ENCODE measurements around the gene PCNP.
"Not testable (repeated sequence)": the region's sequence is repeated elsewhere in the genome, so short reads cannot be mapped to it uniquely, and the experiment has no call there.

Gene PCNP, protein sequence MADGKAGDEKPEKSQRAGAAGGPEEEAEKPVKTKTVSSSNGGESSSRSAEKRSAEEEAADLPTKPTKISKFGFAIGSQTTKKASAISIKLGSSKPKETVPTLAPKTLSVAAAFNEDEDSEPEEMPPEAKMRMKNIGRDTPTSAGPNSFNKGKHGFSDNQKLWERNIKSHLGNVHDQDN

DNA sequence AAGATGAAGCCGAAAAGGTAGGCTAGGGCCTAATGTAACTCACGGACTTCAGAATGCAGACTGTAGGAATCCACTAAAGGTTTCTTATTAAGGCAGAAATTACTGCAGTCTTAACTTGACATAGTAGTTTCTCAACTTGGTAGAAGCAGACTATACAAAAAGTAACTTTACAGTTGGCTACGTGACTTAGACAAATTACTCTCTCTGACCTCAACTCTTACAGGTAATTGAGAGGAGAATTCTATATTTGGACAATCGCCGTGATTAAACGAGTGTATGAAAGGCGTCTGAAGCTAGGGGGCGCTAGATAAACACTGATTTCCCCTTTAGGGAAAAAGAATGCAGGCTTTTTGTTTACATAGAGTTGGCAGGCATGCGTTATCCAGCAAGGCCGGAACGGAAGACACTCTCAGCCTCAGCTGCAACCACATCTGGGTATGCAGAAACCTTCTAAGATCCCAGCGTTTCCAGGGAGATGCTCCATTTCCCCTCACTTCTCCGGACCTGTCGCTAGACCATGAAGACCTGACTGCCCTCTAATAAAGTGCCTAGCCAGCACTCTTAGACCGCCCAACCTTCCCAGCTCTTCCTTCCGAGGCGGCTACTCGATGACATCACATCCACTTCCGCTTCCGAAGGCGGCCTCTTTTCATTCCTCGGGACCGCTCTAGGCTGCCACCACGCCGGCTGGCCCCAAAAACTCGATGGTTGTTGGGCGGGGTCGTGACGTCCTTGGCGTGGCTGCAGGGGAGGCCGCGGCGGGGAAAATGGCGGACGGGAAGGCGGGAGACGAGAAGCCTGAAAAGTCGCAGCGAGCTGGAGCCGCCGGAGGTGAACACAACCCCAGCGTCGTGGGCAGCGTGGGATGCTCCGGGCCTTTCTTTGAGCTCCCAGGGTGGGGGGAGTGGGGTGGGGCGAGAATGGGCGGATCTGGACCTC lies at the start of gene PCNP:
Gene PCNP, plus strand, starts transcription at position 732 of the 939 bp plus-strand sequence. Its CDS starts 36 bp downstream, at position 768.
- peak; percentile 99 for DNase-seq

DNA sequence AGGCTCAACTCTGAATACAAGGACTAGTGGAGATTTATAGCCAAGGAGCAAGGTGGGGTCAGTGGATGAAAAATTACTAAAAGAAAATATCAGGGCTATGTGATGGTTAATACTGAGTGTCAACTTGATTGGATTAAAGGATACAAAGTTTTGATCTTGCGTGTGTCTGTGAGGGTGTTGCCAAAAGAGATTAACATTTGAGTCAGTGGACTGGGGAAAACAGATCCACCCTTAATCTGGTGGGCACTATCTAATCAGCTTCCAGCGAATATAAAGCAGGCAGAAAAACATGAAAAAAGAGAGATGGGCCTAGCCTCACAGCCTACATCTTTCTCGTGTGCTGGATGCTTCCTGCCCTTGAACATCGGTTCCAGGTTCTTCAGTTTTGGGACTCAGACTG lies 46.5 kb upstream of the PCNP start:
- no peak for DNase-seq

DNA sequence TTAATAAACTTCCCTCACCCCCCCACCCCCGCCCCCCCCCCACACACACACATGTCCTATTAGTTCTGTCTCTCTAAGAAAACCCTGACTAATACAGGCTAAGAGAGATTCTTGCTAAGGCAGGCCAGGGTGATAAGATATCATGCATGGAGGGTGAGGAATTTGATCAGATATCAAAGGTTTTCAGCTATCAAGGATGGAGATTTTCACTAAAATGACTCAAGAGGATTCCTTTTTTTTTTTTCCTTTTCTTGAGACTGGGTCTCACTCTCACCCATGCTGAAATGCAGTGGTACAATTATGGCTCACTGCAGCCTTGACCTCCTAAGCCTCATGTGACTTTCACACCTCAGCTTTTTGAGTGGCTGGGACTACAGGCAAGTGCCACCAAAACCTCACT lies 46.1 kb upstream of the PCNP start:
- no peak for DNase-seq

DNA sequence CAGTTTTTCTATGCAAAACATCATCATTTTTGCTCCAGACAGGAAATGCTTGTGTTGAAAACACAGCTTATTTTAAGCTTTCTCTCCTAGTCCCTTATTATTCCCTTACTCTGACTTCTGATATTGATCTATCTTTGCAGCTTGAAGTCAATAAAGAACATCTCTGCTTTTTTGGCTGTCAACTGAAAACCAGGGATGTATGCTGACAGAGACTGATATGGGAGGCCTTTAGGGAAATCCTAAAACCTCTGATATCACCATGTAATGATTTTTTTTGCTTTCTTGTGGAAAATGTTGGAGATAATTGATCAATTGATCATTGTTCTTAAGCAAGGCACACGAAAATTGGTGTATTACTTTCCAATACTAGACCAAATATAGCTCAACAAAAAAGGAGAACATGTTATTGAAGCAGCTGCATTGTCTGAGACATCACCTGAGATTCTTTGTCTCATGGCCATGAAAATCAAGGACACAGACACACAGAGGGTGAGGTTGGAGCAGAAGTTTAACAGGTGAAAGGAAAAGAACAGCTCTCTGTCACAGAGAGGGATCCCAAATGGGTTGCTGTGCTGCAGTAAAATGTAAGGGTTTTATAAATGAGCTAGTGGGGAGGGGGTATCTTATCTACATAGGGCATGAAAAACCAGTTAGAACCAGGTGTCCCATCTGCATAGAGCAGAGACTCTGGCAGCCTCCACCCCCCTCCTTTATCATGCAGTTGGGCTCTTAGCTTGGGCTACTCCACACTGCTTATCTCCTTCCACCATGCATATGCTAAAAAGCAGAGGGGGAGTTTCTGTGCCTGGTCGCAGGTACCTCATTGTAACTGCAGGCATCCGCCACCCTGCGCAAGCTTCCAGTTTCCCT lies 43.9 kb upstream of the PCNP start:
- DNase-seq = no peak

DNA sequence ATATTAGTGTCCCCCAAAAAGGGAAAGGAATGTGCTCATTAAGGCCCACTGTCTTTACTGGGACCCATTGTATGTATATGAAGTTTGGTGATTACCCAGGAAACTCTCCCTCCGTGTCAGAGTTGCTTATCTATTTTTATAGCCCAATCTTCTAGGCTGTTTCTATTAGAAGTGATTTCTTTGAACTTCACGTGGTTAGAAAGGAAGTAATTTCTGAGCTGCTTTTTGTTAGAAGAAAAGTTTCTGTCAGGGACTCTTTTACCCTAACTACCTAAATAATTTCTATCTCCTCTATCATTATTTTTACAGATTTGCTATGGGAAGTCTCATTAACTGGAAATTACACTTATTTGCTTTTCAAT lies 43.3 kb upstream of the PCNP start:
- DNase-seq = no peak

DNA sequence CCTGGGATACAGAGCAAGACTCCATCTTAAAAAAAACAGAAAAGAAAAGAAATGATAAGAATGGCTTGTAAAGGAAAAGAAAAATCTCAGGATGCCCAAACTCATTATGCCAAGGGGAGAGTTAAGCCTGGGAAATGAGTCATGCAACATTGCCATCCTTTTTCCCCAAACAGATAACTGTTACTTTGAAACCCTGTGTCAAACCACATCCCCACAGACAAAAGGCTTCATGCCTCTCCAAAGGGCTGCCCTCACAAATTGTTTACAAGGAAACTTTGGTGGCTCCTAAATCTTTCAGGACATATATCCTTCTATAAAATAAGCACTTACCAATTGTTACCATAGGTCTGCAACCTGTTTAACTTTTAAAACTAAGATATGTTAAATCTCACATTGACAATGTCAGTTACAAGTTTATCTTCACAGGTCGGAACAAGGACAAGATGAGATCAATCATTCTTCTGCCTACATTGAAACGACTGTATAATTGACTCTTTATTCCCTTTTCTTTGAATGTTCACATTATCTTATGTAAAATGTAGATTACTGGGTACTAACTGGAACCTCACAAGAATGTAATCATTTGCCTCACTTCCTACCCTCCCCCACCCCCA lies 42.4 kb upstream of the PCNP start:
- DNase-seq = no peak

DNA sequence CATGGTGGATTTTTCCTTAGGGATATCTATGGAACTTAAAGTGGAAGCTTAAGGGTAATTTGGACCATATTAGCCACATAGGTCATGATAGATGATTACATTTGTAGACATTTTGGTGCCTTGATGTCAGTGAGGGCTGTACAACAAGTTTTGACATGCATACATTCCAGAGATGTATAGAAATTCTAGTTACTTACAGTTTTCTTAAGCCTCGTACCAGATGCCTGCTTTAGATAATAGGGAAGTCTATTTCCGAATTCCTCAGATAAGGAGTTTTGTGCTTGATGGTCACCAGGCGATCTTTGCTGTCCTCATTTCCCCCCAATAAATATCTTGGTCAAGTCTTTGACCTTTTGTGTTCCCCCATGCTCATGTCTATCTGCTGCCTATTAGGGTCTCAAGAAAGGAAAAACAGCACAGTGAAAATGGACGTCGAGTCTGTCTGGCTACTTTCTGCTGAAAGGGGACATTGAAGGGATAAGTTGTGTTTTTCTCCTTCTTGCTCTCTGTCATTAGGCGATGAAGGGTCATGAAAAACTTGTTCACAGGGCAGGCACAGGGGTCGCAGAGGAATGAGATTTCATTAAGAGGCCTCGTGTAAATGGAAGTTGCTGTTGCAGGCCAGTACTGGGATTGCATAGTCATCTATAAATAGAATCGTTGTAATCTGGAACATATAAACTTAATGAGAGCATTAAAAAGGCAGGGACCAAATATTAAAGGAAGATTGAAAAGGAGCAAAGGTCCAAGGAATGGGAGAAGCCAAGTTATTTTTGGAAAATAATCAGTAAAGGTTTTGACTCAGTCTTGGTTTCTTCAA lies 41.0 kb upstream of the PCNP start:
- no peak for DNase-seq

DNA sequence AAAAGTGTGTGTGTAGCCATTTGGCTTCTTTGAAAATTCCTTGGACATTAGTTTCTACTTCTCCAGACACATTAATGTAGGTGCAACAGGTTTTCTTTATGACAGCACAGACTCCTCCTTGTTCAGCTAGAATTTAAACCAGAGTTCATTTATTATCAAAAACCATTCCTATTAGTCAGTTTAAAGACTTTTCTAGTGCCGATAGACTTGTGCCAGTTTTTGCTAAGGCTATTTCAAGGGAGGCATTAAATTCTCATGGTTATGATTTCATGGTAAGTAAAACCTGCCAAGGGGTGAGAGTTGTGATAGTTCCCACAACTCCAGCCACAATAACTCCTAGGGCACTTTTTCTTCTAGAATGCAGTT lies 40.4 kb upstream of the PCNP start:
- no peak for DNase-seq

DNA sequence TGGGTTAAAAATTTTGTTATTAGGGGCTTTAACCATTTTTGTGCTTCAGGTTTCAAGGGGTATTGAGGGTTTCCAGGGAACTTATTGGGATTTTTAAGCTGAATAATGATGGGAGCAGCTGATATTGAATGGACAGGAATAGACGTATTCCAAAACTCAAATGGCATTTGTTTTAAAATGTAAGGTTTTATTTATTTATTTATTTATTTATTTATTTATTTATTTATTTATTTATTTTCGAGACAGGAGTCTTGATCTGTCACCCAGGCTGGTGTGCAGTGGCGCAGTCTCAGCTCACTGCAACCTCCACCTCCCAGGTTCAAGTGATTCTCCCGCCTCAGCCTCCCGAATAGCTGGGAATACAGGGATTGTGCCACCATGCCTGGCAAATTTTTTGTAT lies 38.8 kb upstream of the PCNP start:
- DNase-seq = no peak

DNA sequence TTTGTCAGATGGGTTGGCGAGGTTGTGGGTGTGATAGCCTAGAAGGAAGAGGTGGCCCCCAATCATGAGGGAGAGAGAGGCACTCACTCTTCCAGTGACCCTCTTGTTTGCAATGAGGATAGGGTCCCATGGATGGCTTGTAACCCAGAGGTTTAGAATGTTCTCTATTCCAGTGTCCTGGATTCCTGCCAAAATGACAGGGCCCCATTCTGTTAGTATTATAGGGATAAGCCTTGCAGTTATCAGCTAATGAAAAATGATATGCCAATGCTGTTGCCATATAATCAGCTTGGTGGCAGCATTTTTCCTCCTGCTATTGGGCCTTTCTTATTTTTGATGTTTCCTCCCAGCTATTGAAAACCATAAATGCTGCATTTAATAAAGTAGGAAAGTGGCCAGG lies 37.7 kb upstream of the PCNP start:
- DNase-seq = no peak

DNA sequence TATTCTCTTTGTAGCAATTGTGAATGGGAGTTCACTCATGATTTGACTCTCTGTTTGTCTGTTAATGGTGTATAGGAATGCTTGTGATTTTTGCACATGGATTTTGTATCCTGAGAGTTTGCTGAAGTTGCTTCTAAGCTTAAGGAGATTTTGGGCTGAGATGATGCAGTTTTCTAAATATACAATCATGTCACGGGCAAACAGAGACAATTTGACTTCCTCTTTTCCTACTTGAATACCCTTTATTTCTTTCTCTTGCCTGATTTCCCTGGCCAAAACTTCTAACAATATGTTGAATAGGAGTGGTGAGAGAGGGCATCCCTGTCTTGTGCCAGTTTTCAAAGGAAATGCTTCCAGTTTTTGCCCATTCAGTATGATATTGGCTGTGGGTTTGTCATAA lies 37.0 kb upstream of the PCNP start:
- not testable (repeated sequence) for DNase-seq

DNA sequence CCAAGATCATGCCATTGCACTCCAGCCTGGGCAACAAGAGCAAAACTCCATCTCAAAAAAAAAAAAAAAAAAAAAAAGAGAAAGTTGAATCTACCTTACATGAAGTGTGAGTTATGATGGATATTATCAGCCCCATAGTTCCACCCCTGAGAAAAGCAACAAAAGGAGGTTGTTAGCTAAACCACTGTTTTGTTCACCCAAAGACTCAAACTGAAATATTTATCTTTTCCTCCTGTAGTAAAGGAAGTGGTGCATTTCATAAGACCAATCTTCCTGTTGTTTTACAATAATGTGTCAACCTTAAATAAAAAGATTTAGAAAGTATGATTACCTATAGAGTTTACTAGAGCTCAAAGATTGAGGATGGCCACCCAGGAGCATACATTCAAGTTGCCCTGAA lies 31.0 kb upstream of the PCNP start:
- no peak for DNase-seq

DNA sequence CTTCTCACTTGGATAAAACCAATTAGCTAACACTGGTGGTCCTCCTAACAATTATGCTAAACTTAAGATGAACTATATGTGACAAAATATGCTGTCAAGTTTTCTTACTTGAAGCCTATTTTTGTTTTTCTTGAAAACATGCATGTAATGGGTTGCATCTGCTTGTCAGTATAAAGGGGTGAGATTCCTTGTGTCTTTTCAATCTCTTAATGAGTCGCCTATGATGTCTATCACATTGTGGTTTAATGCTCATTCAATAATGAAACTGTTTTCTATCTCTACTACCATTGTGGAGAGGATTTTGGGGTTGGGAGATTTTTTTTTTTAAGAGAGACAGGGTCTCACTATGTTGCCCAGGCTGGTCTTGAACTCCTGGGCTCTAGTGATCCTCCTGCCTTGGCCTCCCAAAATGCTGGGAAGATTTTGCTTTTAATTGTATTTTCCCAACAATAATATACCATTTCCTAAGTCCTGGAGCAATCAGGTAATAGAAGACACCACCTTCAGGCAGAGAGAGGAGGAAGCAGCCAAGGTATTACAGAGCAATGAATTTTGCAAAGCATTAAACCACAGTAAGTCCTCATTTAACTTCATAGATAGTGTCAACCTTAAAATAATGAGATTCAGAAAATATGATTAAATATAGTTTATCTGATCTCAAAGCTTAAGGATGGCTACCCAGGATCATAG lies 29.7 kb upstream of the PCNP start:
- no peak for DNase-seq

DNA sequence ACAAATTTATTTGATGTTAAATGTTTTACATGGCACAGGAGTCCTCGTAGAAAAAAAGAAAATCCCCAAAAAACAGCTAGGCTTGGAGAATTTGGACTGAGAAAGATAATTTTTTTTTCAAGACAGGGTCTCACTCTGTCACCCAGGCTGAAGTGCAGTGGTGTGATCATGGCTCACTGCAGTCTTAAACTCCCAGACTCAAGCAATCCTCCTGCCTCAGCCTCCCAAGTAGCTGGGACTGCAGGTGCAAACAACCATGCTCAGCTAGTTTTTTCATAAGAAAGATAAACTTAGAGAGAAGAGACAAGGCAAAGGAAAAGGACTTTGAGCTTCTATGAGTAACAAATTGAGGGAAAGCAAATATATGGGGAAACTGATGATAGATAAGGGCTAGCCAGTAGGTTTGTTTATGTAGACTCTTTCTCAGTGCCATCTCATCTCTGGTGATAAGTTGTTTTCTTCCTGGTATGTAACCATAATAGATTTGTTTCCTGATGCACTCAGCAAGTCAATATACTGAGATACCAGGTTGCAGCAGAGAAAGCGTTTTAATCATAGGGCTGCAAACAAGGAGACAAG lies 25.4 kb upstream of the PCNP start:
- no peak for DNase-seq

DNA sequence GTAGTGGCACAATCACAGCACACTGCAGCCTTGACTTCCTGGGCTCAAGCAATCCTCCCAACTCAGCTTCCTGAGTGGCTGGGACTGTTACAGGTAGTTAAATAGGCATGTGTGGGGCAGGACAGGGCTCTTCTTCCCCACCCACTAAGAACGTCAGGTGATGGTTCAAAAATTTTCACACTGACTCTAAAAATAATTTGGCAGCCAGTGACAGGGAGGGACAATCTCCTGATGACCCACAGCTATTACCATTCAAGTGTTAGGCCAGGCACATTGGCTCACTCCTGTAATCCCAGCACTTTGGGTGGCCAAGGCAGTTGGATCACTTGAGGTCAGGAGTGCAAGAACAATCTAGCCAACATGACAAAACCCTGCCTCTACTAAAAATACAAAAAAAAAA lies 24.5 kb upstream of the PCNP start:
- DNase-seq = no peak

DNA sequence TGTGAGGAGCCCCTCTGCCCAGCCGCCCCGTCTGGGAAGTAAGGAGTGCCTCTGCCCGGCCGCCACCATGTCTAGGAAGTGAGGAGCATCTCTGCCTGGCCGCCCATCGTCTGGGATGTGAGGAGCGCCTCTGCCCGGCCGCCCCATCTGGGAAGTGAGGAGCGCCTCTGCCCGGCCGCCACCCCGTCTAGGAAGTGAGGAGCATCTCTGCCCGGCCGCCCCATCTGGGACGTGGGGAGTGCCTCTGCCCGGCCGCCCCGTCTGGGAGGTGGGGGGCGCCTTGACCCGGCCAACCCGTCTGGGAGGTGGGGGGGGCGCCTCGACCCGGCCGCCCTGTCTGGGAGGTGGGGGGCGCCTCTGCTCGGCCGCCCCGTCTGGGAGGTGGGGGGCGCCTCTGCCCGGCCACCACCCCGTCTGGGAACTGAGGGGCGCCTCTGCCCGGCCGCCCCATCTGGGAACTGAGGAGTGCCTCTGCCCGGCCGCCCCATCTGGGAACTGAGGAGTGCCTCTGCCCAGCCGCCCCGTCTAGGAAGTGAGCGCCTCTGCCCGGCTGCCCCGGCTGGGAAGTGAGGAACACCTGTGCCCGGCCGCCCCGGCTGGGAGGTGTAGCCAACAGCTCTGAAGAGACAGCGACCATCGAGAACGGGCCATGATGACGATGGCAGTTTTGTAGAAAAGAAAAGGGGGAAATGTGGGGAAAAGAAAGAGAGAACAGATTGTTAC lies 22.5 kb upstream of the PCNP start:
- not testable (repeated sequence) for DNase-seq

DNA sequence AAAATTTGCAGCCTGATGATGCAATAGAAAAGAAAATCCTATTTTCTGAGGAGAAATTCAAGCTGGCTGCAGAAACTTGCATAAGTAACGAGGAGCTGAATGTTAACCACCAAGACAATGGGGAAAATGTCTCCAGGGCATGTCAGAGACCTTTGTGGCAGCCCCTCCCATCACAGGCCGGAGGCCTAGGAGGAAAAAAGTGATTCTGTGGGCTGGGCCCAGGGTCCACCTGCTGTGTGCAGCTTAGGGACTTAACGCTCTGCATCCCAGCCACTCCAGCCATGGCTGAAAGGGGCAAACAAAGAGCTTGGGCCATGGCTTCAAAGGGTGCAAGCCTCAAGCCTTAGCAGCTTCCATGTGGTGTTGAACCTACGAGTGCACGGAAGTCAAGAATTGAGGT lies 20.6 kb upstream of the PCNP start:
- DNase-seq = not testable (repeated sequence)

DNA sequence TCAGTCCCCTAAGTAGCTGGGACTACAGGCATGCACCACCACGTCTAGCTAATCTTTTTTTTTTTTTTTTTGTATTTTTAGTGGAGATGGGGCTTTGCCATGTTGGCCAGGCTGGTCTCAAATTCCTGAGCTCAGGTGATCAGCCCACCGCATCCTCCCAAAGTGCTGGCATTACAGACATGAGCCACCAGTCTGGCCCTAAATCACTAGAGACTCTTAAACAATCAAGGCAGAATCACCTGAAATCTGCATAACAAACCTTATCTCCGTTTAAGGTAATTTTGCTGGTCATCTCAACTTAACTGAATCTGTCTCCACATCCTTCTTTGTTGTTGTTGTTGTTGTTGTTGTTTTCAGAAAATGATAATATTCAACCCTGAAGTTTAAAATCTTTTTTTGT lies 17.9 kb upstream of the PCNP start:
- no peak for DNase-seq

DNA sequence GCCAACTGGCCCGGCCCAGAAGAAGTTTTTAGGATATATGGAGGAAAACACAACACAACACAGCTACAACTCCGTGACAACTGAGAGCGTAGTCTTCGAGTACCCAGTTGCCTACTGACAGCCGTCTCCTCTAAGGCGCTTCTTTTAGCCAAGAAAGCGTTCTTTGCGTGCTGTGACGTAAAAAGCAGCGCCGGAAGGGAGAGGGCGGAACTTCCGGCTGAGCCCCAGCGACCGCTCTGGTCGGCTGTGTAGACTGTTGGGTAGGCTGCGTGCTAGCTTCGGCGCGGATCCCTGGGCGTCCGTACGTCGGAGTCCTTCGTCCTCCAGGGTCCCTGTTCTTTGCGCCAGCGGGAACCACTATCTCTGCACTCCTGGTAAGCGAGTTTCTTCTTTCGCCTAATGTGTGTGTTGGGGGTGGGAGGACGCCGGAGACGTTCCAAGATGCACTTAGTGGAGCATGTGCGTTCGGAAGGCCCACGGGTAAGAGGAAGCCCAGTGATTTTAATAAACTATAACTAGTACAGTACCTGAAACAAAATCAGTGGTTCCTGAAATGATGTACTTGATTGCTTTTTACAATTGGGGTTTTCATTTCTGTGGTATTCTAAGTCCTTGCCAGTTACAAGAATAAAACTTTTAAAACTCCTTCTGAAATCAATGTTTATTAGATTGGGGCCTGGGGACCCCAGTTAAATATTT lies 12.2 kb upstream of the PCNP start, which contains the start of gene TRMT10C:
Gene TRMT10C, plus strand, starts transcription at position 239 of the 699 bp plus-strand sequence. CDS start 2,914 bp downstream, outside the sequence.
- DNase-seq = peak; percentile 96
